HG03039 (cell line): ENCODE measurements around the gene ATG7.

Experiments used
- ATAC-seq: cut with Tn5 transposase; IDR thresholded peaks from one replicate; pipeline ENCODE4 v1.9.1; 2021; ENCODE audit warnings: mild to moderate bottlenecking, moderate library complexity; ENCODE audit not compliant: unreplicated experiment

The ATG7 gene, protein sequence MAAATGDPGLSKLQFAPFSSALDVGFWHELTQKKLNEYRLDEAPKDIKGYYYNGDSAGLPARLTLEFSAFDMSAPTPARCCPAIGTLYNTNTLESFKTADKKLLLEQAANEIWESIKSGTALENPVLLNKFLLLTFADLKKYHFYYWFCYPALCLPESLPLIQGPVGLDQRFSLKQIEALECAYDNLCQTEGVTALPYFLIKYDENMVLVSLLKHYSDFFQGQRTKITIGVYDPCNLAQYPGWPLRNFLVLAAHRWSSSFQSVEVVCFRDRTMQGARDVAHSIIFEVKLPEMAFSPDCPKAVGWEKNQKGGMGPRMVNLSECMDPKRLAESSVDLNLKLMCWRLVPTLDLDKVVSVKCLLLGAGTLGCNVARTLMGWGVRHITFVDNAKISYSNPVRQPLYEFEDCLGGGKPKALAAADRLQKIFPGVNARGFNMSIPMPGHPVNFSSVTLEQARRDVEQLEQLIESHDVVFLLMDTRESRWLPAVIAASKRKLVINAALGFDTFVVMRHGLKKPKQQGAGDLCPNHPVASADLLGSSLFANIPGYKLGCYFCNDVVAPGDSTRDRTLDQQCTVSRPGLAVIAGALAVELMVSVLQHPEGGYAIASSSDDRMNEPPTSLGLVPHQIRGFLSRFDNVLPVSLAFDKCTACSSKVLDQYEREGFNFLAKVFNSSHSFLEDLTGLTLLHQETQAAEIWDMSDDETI

DNA sequence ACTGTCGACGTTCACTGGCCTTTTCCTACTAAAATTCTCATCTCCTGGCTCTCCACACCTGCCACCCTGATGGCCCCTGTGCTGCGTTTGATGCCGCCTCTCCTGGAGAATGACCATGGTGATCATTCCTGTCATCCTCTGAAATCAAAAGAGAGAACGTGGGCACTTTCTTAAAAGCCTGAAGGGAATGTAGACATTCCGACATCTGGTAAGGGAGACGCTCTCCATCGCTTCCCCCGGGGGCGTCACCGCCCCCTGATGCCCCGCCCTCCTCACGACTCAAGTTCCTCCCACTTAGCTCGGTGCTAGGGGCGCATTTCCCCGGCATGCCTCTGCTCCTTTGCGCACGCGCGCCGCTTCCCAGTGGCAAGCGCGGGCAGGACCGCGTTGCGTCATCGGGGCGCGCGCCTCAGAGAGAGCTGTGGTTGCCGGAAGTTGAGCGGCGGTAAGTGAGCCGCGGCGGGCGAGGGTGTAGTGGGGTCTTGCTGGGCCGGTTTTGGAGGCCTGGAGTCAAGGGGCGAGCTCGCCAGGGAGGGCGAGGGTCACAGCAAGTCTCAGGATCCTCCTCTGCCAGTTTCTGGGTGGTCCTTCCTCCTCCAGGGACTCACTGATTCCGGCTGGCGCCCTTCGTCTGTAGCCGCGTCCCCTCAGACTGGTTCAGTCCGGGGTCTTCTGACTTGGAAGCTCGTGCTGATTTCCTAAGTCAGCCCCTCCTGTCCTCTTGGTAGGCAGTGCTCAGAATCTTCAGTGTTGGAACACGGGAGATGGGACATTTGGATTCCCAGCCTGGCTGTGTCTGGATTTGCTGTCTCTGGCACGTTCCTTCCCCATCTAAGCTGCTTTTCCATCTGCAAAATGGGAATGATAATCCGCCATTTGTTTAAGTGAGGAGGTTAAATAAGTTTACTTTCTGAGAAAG lies at the start of gene ATG7:
ATG7 (plus strand) TSS at position 412 of the 919 bp plus-strand sequence. CDS start 26,299 bp downstream, outside the sequence.
- ATAC-seq, result peak; percentile 95

GRCh38 chr3:11224010-11224409 lies 48.2 kb upstream of the ATG7 start:
- no peak for ATAC-seq

GRCh38 chr3:11224870-11225229 lies 47.3 kb upstream of the ATG7 start:
- ATAC-seq, result no peak

DNA sequence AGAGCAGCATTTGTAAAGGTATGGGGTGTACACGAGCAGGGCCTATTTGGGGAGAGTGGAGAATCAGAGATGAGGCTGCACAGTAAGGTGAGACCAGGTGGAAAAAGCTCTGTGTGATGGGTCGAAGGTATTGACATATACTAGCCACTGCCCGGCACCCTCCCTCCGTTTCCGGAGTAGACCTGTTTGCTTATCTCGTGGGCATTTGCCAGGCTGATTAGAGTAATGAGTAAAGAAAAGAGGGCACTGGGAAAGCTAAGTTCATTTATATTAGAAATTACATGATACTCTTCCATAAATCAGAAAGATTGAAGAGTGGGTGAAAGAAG lies 46.2 kb upstream of the ATG7 start:
- ATAC-seq, result no peak

DNA sequence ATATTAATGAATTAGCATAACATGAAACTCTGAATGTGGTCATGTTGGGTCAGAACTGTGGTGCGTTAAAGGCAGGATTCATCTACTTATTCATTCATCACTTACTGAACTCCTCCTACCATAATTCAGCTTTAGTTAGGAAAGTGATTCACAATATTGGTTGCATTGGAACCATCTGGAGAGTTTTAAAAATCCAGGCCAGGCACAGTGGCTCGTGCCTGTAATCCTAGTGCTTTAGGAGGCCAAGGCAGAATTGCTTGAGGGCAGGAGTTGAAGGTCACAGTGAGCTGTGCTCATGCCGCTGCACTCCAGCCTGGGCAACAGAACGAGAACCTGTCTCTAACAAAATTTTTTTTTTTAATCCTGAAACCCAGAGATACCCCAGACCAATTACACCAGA lies 44.2 kb upstream of the ATG7 start:
- no peak for ATAC-seq

DNA sequence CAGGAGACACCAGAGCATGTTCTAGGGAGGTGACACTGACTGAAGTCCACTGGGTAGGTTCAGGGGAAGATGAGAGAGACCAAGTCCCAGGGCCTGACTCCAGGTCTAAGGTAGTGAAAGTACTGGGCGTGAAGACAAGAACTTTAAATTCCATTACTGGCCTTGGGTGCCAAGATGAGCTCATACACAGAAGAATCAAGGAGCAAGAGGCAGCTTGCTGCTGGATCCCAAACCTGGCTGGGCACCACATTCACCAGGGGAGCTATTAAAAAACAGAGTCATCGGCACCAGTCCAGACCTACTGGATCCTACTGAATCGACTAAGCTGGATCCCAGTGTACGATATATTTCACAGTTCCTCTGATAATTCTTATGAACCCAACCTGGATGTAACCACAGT lies 42.1 kb upstream of the ATG7 start:
- no peak for ATAC-seq

DNA sequence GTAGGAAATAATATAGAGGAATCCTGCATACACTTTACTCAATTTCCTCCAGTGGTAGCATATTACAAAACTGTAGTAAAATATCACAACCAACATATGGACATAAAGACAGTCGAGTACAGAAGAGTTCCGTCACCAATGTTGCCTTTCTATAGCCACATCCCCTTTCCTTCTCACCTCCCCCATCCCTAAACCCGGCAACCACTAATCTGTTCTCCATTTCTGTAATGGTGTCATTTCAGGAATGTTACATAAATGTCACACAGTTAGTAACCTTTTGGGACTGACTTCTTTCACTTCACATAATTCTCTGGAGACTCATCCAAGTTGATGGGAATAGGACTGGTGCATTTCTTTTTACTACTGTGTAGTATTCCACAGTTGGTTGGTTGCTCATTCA lies 41.4 kb upstream of the ATG7 start:
- ATAC-seq, result no peak

DNA sequence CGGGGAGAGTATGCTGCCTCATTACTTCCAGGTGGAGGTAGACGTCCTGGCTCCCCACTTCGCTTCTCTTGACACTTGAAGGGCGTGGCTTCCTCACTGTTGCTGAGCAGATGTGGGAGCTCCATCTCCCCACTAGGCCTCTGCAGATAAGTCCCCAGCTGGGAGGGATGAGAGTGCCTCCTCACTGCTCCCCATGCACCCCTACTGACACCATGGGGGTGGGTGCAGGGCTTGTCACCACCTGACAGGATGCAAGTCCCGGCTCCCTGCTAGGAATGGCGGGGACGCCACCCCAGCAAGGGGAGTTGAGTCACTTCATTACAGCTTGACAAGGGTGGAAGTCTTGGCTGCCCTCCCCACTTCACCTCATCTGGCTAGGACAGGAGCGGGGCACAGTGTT lies 36.8 kb upstream of the ATG7 start:
- no peak for ATAC-seq

DNA sequence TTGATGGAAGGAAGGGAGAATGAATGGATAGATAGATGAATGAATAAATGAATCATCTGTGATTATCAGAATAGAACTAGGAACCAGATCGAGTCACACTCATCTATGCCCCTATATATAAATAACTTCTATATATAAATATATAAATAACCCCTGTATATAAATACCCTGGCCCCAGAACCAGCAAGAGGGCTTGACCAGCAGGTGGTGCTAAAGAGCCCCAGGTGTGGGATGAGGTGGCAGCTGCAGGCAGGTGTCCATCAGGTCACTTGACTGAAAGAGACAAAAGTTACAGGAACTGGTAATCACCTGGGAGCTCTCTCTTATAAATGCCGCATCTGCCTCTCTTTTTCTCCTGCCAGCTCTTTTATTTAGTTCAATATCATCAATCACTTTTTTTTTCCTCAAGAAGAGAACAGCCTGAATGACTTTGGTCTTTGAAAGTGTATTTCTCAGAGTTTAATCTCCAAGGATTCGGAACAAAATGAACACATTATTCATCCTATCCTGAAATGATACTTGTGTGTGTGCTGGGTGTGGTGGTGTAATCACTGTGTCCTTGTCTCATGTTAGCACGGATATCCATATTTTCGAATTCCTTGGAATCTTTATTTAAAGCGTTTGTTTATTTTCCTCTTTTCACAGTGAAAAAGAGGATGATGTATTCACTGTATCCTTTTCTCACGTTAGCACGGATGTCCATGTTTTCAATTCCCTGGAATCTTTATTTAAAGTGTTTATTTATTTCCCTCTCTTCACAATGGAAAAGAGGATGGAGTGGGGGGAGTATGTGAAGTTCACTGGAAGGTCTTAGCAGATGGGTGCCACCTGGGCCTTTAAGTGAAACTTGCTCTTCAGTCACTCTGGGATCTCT lies 35.4 kb upstream of the ATG7 start:
- ATAC-seq, result no peak

GRCh38 chr3:11238060-11238459 lies 34.1 kb upstream of the ATG7 start:
- ATAC-seq, result no peak

- ATAC-seq, result no peak
Measured at GRCh38 chr3:11238880-11239279, 33.3 kb upstream of the ATG7 start.

GRCh38 chr3:11239796-11240195 lies 32.4 kb upstream of the ATG7 start:
- ATAC-seq, result no peak

- no peak for ATAC-seq
Measured at GRCh38 chr3:11240496-11240895, 31.7 kb upstream of the ATG7 start.

- no peak for ATAC-seq
Measured at GRCh38 chr3:11244121-11244677, 28.0 kb upstream of the ATG7 start.

GRCh38 chr3:11245276-11245675 lies 26.9 kb upstream of the ATG7 start:
- no peak for ATAC-seq

GRCh38 chr3:11245827-11246662 lies 26.2 kb upstream of the ATG7 start:
- no peak for ATAC-seq

GRCh38 chr3:11246663-11246970 lies 25.6 kb upstream of the ATG7 start:
- no peak for ATAC-seq

- ATAC-seq, result no peak
Measured at GRCh38 chr3:11247362-11247761, 24.8 kb upstream of the ATG7 start.

DNA sequence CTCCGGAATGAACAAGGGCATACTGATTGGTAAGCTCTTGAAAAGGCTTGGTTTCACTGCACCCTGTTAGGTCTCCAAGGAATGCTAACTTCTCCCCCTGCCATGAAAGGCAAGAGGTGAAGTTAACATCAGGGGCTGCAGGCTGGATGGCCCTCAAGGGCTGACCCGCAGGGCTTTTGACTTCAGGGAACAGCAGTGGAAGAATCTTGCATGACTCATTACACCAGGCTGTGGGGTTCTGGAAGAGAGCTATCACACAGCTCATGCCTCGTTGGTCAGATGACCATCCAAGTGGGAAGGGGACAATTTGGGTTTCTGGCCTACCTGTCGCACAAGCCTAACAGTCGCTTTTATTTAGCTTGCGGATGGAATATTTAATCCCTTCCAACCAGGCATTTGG lies 23.6 kb upstream of the ATG7 start:
- ATAC-seq, result no peak
